Measurements from ENCODE around the gene SMIM21. TPM values are rescaled to one million over a fixed set of nuclear protein-coding genes. Genes with fewer than 3 reads are reported as not detected.

The SMIM21 gene
- total RNA-seq, 1 donor from 2014 or later: not detected

- intact Hi-C loops (cut with micrococcal nuclease): no loop called here
- Histone ChIP-seq H3K4me1 (no peaks in the 10 kb centered on the region), H3K4me3 (no peak overlapping the region), H3K27ac (replicated peaks) (no peak overlapping the region), H3K36me3 (no peaks in the 10 kb centered on the region), H3K9me3 (replicated peaks) (no peaks in the 10 kb centered on the region), H3K27me3 (ENCODE audit: low read depth) (peaks cover 12% of the 10 kb centered on the region)
- no peak for TF ChIP-seq CTCF (IDR thresholded peaks at IDR 0.05; ENCODE audit: borderline replicate concordance)
- DNase-seq: no peak
Measured at GRCh38 chr18:75365254-75365629, 62.3 kb downstream of the SMIM21 start.

GRCh38 chr18:75364512-75365253 lies 62.8 kb downstream of the SMIM21 start:
- intact Hi-C loops (cut with micrococcal nuclease): no loop called here
- Histone ChIP-seq H3K4me3 (no peak overlapping the region), H3K27ac (replicated peaks) (no peak overlapping the region), H3K9me3 (replicated peaks) (no peaks in the 10 kb centered on the region), H3K36me3 (no peaks in the 10 kb centered on the region), H3K4me1 (no peaks in the 10 kb centered on the region), H3K27me3 (ENCODE audit: low read depth) (peaks cover 17% of the 10 kb centered on the region)
- no peak for DNase-seq
- no peak for TF ChIP-seq CTCF (IDR thresholded peaks at IDR 0.05; ENCODE audit: borderline replicate concordance)

- no peaks in the 10 kb centered on the region for H3K4me1 ChIP-seq
- H3K27me3 ChIP-seq (ENCODE audit: low read depth): peaks cover 20% of the 10 kb centered on the region
- no peak for DNase-seq
- no peak overlapping the region for H3K27ac ChIP-seq (replicated peaks)
- intact Hi-C loops (cut with micrococcal nuclease): no loop called here
- H3K9me3 ChIP-seq (replicated peaks): no peaks in the 10 kb centered on the region
- no peak for TF ChIP-seq CTCF (IDR thresholded peaks at IDR 0.05; ENCODE audit: borderline replicate concordance)
- H3K4me3 ChIP-seq: no peak overlapping the region
- no peaks in the 10 kb centered on the region for H3K36me3 ChIP-seq
Measured at GRCh38 chr18:75363446-75364225, 63.9 kb downstream of the SMIM21 start.

- no peak for DNase-seq
- Histone ChIP-seq H3K36me3 (no peaks in the 10 kb centered on the region), H3K4me1 (no peaks in the 10 kb centered on the region), H3K9me3 (replicated peaks) (no peaks in the 10 kb centered on the region), H3K4me3 (no peak overlapping the region), H3K27ac (replicated peaks) (no peak overlapping the region), H3K27me3 (ENCODE audit: low read depth) (peaks cover 20% of the 10 kb centered on the region)
- no peak for TF ChIP-seq CTCF (IDR thresholded peaks at IDR 0.05; ENCODE audit: borderline replicate concordance)
- intact Hi-C loops (cut with micrococcal nuclease): no loop called here
Measured at GRCh38 chr18:75362435-75362834, 65.1 kb downstream of the SMIM21 start.

- Histone ChIP-seq H3K4me1 (no peaks in the 10 kb centered on the region), H3K27ac (replicated peaks) (no peak overlapping the region), H3K27me3 (ENCODE audit: low read depth) (peaks cover 20% of the 10 kb centered on the region), H3K36me3 (no peaks in the 10 kb centered on the region), H3K9me3 (replicated peaks) (no peaks in the 10 kb centered on the region), H3K4me3 (no peak overlapping the region)
- intact Hi-C loops (cut with micrococcal nuclease): no loop called here
- no peak for DNase-seq
- no peak for TF ChIP-seq CTCF (IDR thresholded peaks at IDR 0.05; ENCODE audit: borderline replicate concordance)
Measured at GRCh38 chr18:75360941-75361340, 66.6 kb downstream of the SMIM21 start.
